GM15510 (cell line): ENCODE measurements around the gene C10orf88.
A peak's percentile ranks its signal among the peaks of the same experiment; 100 is the strongest.

Source experiments
- POLR2A ChIP-seq: IDR thresholded peaks from 3 replicates; pipeline ENCODE4 v1.6.1; 2011; ENCODE audit warnings: borderline replicate concordance; ENCODE audit not compliant: insufficient read length; ENCODE audit errors: extremely low read depth

C10orf88 gene

GRCh38 chr10:122953902-122954730 lies at the start of gene C10orf88:
Gene C10orf88 (minus strand): TSS chr10:122954227. CDS start chr10:122954178, 49 bp downstream.
- TF ChIP-seq POLR2A: peak; percentile 72

GRCh38 chr10:123001370-123001769 lies 47.3 kb upstream of the C10orf88 start:
- no peak for TF ChIP-seq POLR2A

GRCh38 chr10:123000155-123000554 lies 46.1 kb upstream of the C10orf88 start:
- TF ChIP-seq POLR2A: no peak

GRCh38 chr10:122999347-122999746 lies 45.3 kb upstream of the C10orf88 start:
- no peak for TF ChIP-seq POLR2A

- no peak for TF ChIP-seq POLR2A
Observed at GRCh38 chr10:122998934-122999333, 44.9 kb upstream of the C10orf88 start.

- no peak for TF ChIP-seq POLR2A
Observed at GRCh38 chr10:122998360-122998917, 44.4 kb upstream of the C10orf88 start.

GRCh38 chr10:122997864-122998263 lies 43.8 kb upstream of the C10orf88 start:
- TF ChIP-seq POLR2A: no peak

GRCh38 chr10:122995936-122996335 lies 41.9 kb upstream of the C10orf88 start:
- no peak for TF ChIP-seq POLR2A

GRCh38 chr10:122993797-122994336 lies 39.8 kb upstream of the C10orf88 start:
- no peak for TF ChIP-seq POLR2A

- TF ChIP-seq POLR2A: no peak
Observed at GRCh38 chr10:122992031-122992585, 38.1 kb upstream of the C10orf88 start.

- TF ChIP-seq POLR2A: no peak
Observed at GRCh38 chr10:122990278-122990677, 36.3 kb upstream of the C10orf88 start.

- no peak for TF ChIP-seq POLR2A
Observed at GRCh38 chr10:122988501-122988900, 34.5 kb upstream of the C10orf88 start.

- TF ChIP-seq POLR2A: no peak
Observed at GRCh38 chr10:122986335-122986734, 32.3 kb upstream of the C10orf88 start.

- no peak for TF ChIP-seq POLR2A
Observed at GRCh38 chr10:122984708-122985107, 30.7 kb upstream of the C10orf88 start.

GRCh38 chr10:122983898-122984297 lies 29.9 kb upstream of the C10orf88 start:
- TF ChIP-seq POLR2A: no peak
